ENCODE measurements around the gene TAF4.

Gene TAF4

GRCh38 chr20:61929561-61929960 is 136.1 kb downstream of the TAF4 start:
- DNase-seq = no peak

DNA sequence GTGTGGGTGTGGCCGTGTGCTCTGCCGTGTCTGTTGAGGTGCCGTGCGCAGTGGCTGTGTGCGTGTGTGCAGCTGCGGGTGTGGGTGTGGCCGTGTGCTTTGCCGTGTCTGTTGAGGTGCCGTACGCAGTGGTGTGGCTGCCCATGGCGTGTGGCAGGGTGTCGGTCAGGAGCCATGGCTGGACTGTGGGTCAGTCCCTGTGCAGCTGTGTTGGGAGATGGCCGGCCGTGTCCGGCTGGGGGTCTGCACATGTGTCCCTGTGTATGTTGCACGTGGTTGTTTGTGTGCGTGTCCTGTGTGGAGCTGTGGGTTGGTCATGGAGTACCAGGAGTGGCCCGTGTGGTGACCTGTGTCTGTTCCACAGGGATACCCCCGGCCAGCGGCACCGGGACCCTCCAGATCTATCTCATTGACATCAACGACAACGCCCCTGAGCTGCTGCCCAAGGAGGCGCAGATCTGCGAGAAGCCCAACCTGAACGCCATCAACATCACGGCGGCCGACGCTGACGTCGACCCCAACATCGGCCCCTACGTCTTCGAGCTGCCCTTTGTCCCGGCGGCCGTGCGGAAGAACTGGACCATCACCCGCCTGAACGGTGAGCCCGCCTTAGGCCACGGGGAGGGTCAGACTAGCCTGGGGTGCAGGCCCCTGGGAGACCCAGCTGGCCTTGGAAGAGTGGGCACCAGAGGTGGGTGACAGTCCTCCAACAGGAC is 137.7 kb downstream of the TAF4 start:
- DNase-seq = no peak

DNA sequence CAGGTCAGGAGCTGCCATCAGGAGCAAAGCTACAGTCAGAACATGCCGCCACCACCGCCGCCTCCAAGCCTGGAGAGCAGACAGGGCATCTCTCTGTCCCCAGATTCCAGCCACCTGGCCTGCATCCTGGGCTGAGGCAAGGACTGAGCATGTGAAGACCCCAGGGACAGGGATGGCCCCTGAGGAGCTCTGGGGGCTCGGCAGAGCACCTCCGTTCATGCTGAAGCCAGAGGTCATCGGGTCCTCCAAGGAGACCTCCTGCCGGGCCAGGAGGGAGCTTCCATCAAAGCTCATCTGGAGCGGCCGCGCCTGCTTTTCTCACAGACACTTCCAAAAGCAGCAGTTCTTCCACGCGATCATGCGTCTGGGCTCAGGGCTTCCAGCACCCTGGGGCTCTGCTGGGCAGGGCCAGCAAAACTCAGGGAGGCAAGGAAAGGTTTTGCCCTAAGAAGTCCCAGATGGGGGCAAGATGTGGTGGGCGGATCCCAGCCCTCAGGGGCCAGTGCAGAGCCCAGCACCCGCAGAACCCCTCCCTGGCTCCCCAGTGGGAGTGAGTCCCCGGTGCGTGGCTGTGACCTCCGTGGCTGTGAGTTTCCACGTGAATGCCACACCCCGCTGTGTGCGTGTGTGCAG is 138.4 kb downstream of the TAF4 start:
- DNase-seq = no peak

DNA sequence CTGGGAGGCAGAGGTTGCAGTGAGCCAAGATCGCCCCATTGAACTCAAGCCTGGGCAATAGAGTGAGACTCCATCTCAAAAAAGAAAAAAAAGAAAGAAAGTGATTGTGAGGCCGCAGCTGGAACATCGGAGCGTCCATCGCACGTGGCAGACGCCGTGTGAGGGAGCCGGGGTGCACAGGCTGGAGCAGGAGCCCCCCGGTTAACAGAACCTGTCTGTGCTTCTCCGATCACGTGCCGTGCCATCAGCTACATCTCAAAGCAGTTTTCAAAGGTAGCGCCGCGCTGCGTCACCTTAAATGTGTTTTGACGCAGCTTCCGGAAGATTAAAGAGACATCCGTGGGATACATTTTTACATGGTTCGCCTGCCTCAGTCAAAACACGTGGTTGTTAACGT is 138.9 kb downstream of the TAF4 start:
- DNase-seq = no peak

- DNase-seq = no peak
Measured at GRCh38 chr20:61926253-61926613, 139.4 kb downstream of the TAF4 start.

- no peak for DNase-seq
Measured at GRCh38 chr20:61925555-61926252, 140.0 kb downstream of the TAF4 start.

DNA sequence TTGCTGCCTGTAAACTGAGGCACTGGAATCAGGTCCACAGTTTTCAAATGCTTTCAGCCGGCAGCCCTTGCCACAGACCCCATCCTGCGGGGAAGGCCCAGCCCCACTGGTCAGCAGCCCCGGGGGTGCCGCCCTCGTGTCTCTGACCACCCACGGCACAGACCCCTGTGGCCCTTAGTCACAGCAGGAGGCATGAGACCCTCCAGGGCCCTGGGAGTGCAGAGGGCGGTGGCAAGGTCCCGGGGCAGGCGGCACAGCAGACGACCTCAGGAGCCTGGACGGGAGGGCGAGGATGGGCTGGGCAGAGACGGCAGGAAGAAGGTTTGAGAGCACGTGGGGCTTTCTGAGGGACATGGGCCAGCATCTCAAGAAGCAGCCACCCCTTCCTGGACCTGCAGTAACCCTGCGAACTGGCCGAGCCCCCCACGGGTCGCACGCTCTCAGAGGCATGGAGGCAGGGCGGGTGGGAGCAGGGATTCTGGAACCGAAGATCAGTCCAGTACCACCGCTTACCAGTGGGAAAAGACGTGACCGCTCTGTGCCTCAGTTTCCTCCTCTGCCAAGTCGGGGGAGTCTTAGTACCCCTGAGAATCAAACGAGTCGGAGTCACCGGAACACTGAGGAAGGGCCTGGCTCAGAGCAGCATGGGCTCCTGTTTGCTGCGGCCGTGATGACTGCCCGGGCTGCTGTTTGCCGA is 140.7 kb downstream of the TAF4 start:
- DNase-seq = no peak

Data from CD4-positive, alpha-beta T cell treated with Interleukin-17A for 4 hours (primary cell).